K562 (cell line): ENCODE measurements around the gene C1orf198. TPM values are rescaled to one million over a fixed set of nuclear protein-coding genes. Genes with fewer than 3 reads are reported as not detected.

Experiments used
- ATAC-seq: fragments of 200-7000 bp; cut with Tn5 transposase; 3 replicates; pipeline ENCODE4 v1.9.1; 2020; ENCODE audit warnings: moderate library complexity
- BruUV-seq: library from RNA; stranded (reverse); fragments of 400-500 nt; replicated peaks from 2 replicates; lab custom pipeline; 2021; lab: Mats Ljungman, UMichigan
- CTCF ChIA-PET: fragments of 300-600 bp; formaldehyde crosslinking; extraction: SDS; loops from one replicate; lab custom pipeline; 2021; ENCODE audit warnings: low intra/inter-chr PET ratio; lab: Yijun Ruan, JAX
- POLR2A ChIA-PET: fragments of 300-600, 350-650 bp; sonication (Branson Sonifier 250); formaldehyde crosslinking; extraction: SDS; loops from one replicate; lab custom pipeline; 2021; ENCODE audit warnings: antibody characterized with exemption, inconsistent platforms; lab: Yijun Ruan, JAX
- DNase-seq, 4 experiments: peaks; one replicate each; pipeline versions ENCODE4 v3.0.0 to v3.0.0-alpha.2; 2011 to 2018; ENCODE audit warnings: low spot score in 3 of 4, mixed read lengths in 3 of 4; ENCODE audit errors: extremely low read depth in 1 of 4
- FAIRE-seq: peaks from 2 replicates; lab custom pipeline; 2011; peaks lifted over from hg19 to GRCh38; lab: Jason Lieb, UNC
- H2AFZ ChIP-seq: 2 replicates; pipeline ENCODE4 v1.6.0; 2011; ENCODE audit warnings: low read depth, low read length, control low read depth, inconsistent platforms
- H3K27ac ChIP-seq: fragments of 200-600 bp; 3 replicates; pipeline ENCODE4 v1.8.0; 2011; ENCODE audit warnings: low read depth, mild to moderate bottlenecking, control low read depth, inconsistent platforms, low read length, moderate library complexity, mixed read lengths; ENCODE audit errors: extremely low read depth
- H3K27me3 ChIP-seq, 2 experiments: fragments of 300-600 bp in 1 of 2; 2 replicates in 1 of 2; 3 replicates in 1 of 2; pipeline versions ENCODE4 v1.6.0 to v1.8.0; 2011; ENCODE audit warnings: inconsistent platforms in 2 of 2, low read length in 2 of 2, mild to moderate bottlenecking in 1 of 2, mixed read lengths in 1 of 2, moderate library complexity in 1 of 2; ENCODE audit not compliant: control insufficient read depth in 2 of 2, insufficient read depth in 2 of 2
- H3K36me3 ChIP-seq: fragments of 300-600 bp; 3 replicates; pipeline ENCODE4 v1.8.0; 2011; ENCODE audit warnings: mild to moderate bottlenecking, low read length, inconsistent platforms; ENCODE audit not compliant: control insufficient read depth, insufficient read depth
- H3K4me1 ChIP-seq, 2 experiments: fragments of 200-600 bp in 1 of 2; replicated peaks in 1 of 2; 2 replicates in 1 of 2; 3 replicates in 1 of 2; pipeline versions ENCODE4 v1.5.1 to v1.8.0; 2011; ENCODE audit warnings: inconsistent platforms in 2 of 2, low read length in 2 of 2, mild to moderate bottlenecking in 1 of 2, mixed read lengths in 1 of 2, moderate library complexity in 1 of 2; ENCODE audit not compliant: control insufficient read depth in 2 of 2, insufficient read depth in 2 of 2
- H3K4me2 ChIP-seq: 2 replicates; pipeline ENCODE4 v1.6.1; 2011; ENCODE audit warnings: low read length, control low read depth, inconsistent platforms, mixed read lengths; ENCODE audit not compliant: insufficient read depth
- H3K4me3 ChIP-seq: fragments of 200-600 bp; sonication (generic), shearing (Covaris generic); 2 replicates; pipeline ENCODE4 v1.5.1; 2016; ENCODE audit warnings: control low read depth, inconsistent platforms
- H3K79me2 ChIP-seq: fragments of 200-600 bp; 3 replicates; pipeline ENCODE4 v1.8.0; 2011; ENCODE audit warnings: low read length, inconsistent platforms; ENCODE audit not compliant: control insufficient read depth, insufficient read depth
- H3K9ac ChIP-seq, 2 experiments: 2 replicates each; pipeline versions ENCODE4 v1.6.0 to v1.6.1; 2011; ENCODE audit warnings: low read depth in 2 of 2, low read length in 2 of 2, control low read depth in 1 of 2, inconsistent platforms in 1 of 2, mild to moderate bottlenecking in 1 of 2, mixed read lengths in 1 of 2; ENCODE audit not compliant: insufficient read depth in 1 of 2
- H3K9me1 ChIP-seq: one replicate; pipeline ENCODE4 v1.6.0; 2011; ENCODE audit warnings: inconsistent platforms, mild to moderate bottlenecking, low read length, moderate library complexity; ENCODE audit not compliant: control insufficient read depth, insufficient read depth
- H3K9me3 ChIP-seq: replicated peaks from 2 replicates; pipeline ENCODE4 v1.5.1; 2011; ENCODE audit warnings: low read depth, low read length, inconsistent platforms; ENCODE audit not compliant: control insufficient read depth, insufficient read depth
- H4K20me1 ChIP-seq: replicated peaks from 2 replicates; pipeline ENCODE4 v1.6.1; 2011; ENCODE audit warnings: low read length, inconsistent platforms, mixed read lengths; ENCODE audit not compliant: control insufficient read depth, insufficient read depth
- GTF2B ChIP-seq: IDR thresholded peaks from 2 replicates; pipeline ENCODE4 v1.6.1; 2011; ENCODE audit not compliant: insufficient read length; ENCODE audit errors: extremely low read depth
- HES1 ChIP-seq: fragments of 450-650 bp; IDR thresholded peaks from 2 replicates; pipeline ENCODE4 v1.6.1; 2016; ENCODE audit warnings: low read depth, mild to moderate bottlenecking, moderate library complexity
- KAT2B ChIP-seq: IDR thresholded peaks from one replicate; pipeline ENCODE4 v1.6.1; 2012; ENCODE audit warnings: low read depth, mild to moderate bottlenecking, control low read depth, inconsistent platforms, low read length, moderate library complexity
- MCM5 ChIP-seq: fragments of 450-650 bp; IDR thresholded peaks from 2 replicates; pipeline ENCODE4 v1.6.1; 2016; ENCODE audit warnings: low read depth
- MTA3 ChIP-seq: fragments of 450-650 bp; formaldehyde crosslinking; IDR thresholded peaks from 2 replicates; pipeline ENCODE4 v1.6.1; 2017; ENCODE audit warnings: mild to moderate bottlenecking, borderline replicate concordance
- YBX1 ChIP-seq: fragments of 450-650 bp; IDR thresholded peaks from 2 replicates; pipeline ENCODE4 v1.7.1; 2016; ENCODE audit warnings: mild to moderate bottlenecking
- ZC3H11A ChIP-seq: IDR thresholded peaks from 2 replicates; pipeline ENCODE4 v1.6.1; 2012; ENCODE audit warnings: low read depth, low read length, improper control_type of control experiment
- ZC3H4 ChIP-seq: sonication (generic); formaldehyde crosslinking; IDR thresholded peaks from 2 replicates; pipeline ENCODE4 v1.9.0; 2021; ENCODE audit warnings: missing genetic modification reagents, borderline replicate concordance
- WGBS: fragments of 100-300 bp; shearing (Covaris generic); methylation state at CpG from one replicate; pipeline ENCODE4 v1.1.6; 2016; ENCODE audit warnings: low coverage, mixed read lengths; ENCODE audit not compliant: insufficient coverage; ENCODE audit errors: missing lambda C conversion rate; 5-methylcytosine and 5-hydroxymethylcytosine counted together
- in situ Hi-C: fragments of 300-500 bp; cut with MboI; formaldehyde crosslinking; loops from 4 replicates; pipeline ENCODE4 v1.15.0; 2018; ENCODE audit warnings: inconsistent platforms, mixed read lengths
- intact Hi-C: fragments of 100-400 bp; cut with micrococcal nuclease; formaldehyde crosslinking; loops from 2 replicates; pipeline ENCODE4 v1.14.2; 2022
- polyA plus RNA-seq, 8 experiments: library from polyadenylated mRNA; depleted of rRNA in 4 of 8; stranded (reverse) in 5 of 8; unstranded in 3 of 8; fragments of >200 nt; fragmentation: Nextera tagmentation in 2 of 8; fragmentation: Illumina TruSeq in 1 of 8; extraction: Ambion mirVana in 2 of 8; extraction: Trizol in 1 of 8; gene quantifications; 2 replicates each; pipeline versions ENCODE4 v1.2.1 to v1.2.3, GENCODE V29; 2011 to 2014; ENCODE audit warnings: inconsistent platforms in 1 of 8, missing spikeins in 1 of 8
- total RNA-seq, 7 experiments: library from RNA; depleted of rRNA in 6 of 7; stranded (reverse); fragments of >200 nt in 6 of 7; fragmentation: Illumina TruSeq in 2 of 7; extraction: Trizol in 2 of 7; gene quantifications; 2 replicates each; pipeline versions ENCODE4 v1.2.1 to v1.2.3, GENCODE V29; 2011 to 2021; ENCODE audit warnings: low replicate concordance in 1 of 7
- TF ChIP-seq, protein P1 (sequence below): sonication (generic); formaldehyde crosslinking; IDR thresholded peaks from 2 replicates; pipeline ENCODE4 v1.8.1; 2023; ENCODE audit warnings: mild to moderate bottlenecking, missing genetic modification reagents, moderate library complexity

Gene C1orf198
- total and polyA plus RNA-seq, 9 of the 15 experiments (the other 6 are each of a cell fraction or from before 2014, with no cell fraction given), result 2.0 to 15.1 (median 10.4) TPM

GRCh38 chr1:230861970-230862595, 6.2 kb downstream of the C1orf198 start:
- ChIA-PET POLR2A (interaction anchor here (0.7 to 2.4 kb wide), 5 partner anchors 8 to 438 kb away, joined by 3 to 13 read pairs (median 3); no protein-coding TSS in a partner anchor), CTCF (no interaction called here)
- WGBS, result 32% methylated on average over 4 of the region's 4 CpGs

More at GRCh38 chr1:230861970-230862595, 6.2 kb downstream of the C1orf198 start:
- no peak for DNase-seq
- Histone ChIP-seq H3K4me3 (no peak overlapping the region), H3K9ac (no peak overlapping the region), H3K9me1 (peaks cover 3% of the 10 kb centered on the region), H4K20me1 (no peaks in the 10 kb centered on the region), H3K27ac (no peak overlapping the region), H2AFZ (no peak overlapping the region), H3K4me2 (no peak overlapping the region), H3K79me2 (no peaks in the 10 kb centered on the region), H3K4me1 (peaks cover 4 to 12% of the 10 kb centered on the region in 2 experiments; a peak in 3 of 5 replicates), H3K36me3 (no peaks in the 10 kb centered on the region), H3K27me3 (no peaks in the 10 kb centered on the region), H3K9me3 (no peaks in the 10 kb centered on the region)
- no peak for TF ChIP-seq MTA3
- TF ChIP-seq YBX1, result no peak
- no peak for TF ChIP-seq ZC3H11A
- no peak for TF ChIP-seq ZC3H4
- TF ChIP-seq, protein P1, sequence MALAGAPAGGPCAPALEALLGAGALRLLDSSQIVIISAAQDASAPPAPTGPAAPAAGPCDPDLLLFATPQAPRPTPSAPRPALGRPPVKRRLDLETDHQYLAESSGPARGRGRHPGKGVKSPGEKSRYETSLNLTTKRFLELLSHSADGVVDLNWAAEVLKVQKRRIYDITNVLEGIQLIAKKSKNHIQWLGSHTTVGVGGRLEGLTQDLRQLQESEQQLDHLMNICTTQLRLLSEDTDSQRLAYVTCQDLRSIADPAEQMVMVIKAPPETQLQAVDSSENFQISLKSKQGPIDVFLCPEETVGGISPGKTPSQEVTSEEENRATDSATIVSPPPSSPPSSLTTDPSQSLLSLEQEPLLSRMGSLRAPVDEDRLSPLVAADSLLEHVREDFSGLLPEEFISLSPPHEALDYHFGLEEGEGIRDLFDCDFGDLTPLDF (CRISPR knock-in tag), result no peak
- no peak for TF ChIP-seq HES1
- no peak for TF ChIP-seq MCM5
- no peak for TF ChIP-seq GTF2B
- no peak for TF ChIP-seq KAT2B
- FAIRE-seq, result no peak
- no TSS peak for BruUV-seq
- intact Hi-C loops (loop anchor here (10.0 kb wide), 1 partner anchor 217 kb away; the partner anchor contains the start of gene COG2), in situ Hi-C loops (no loop called here)
- no peak for ATAC-seq
